NCI-H1092 (cell line): ENCODE results near the gene SPRYD3.

Experiments
- DNase-seq: peaks from one replicate; lab custom pipeline; 2025; lab: John Stamatoyannopoulos, UW

Gene SPRYD3

GRCh38 chr12:53062977-53063707 lies 16.0 kb downstream of the SPRYD3 start:
- DNase-seq = no peak

- no peak for DNase-seq
These were observed 16.9 kb downstream of the SPRYD3 start for GRCh38 chr12:53062011-53062961.

- peak; percentile 84 for DNase-seq
These were observed 17.7 kb downstream of the SPRYD3 start for GRCh38 chr12:53061404-53062010.

GRCh38 chr12:53060721-53061276 lies 18.4 kb downstream of the SPRYD3 start:
- DNase-seq = peak; percentile 46

- DNase-seq = no peak
These were observed 19.0 kb downstream of the SPRYD3 start for GRCh38 chr12:53060064-53060720.

- DNase-seq = no peak
These were observed 19.6 kb downstream of the SPRYD3 start for GRCh38 chr12:53059434-53060063.

GRCh38 chr12:53058674-53059433 lies 20.3 kb downstream of the SPRYD3 start:
- no peak for DNase-seq

GRCh38 chr12:53057816-53058500 lies 21.2 kb downstream of the SPRYD3 start:
- DNase-seq = no peak

- no peak for DNase-seq
These were observed 22.3 kb downstream of the SPRYD3 start for GRCh38 chr12:53056901-53057300.

- DNase-seq = no peak
These were observed 22.9 kb downstream of the SPRYD3 start for GRCh38 chr12:53056296-53056695.

- no peak for DNase-seq
These were observed 23.5 kb downstream of the SPRYD3 start for GRCh38 chr12:53055471-53056266.

GRCh38 chr12:53054112-53054878 lies 24.9 kb downstream of the SPRYD3 start:
- DNase-seq = peak; percentile 88

GRCh38 chr12:53053218-53054111 lies 25.7 kb downstream of the SPRYD3 start:
- no peak for DNase-seq

- peak; percentile 61 for DNase-seq
These were observed 26.6 kb downstream of the SPRYD3 start for GRCh38 chr12:53052419-53053217.

GRCh38 chr12:53051881-53052412 lies 27.2 kb downstream of the SPRYD3 start:
- no peak for DNase-seq
